HPDE6-E6E7 (cell line): ENCODE data around the gene HIVEP1.
"Not testable (repeated sequence)": the region's sequence is repeated elsewhere in the genome, so short reads cannot be mapped to it uniquely, and the experiment has no call there.

Experiments
- DNase-seq: peaks from one replicate; pipeline ENCODE4 v3.0.0; 2011; ENCODE audit warnings: missing footprints; ENCODE audit errors: extremely low spot score

HIVEP1 gene

GRCh38 chr6:12116978-12117377 lies 104.9 kb downstream of the HIVEP1 start:
- no peak for DNase-seq

DNA sequence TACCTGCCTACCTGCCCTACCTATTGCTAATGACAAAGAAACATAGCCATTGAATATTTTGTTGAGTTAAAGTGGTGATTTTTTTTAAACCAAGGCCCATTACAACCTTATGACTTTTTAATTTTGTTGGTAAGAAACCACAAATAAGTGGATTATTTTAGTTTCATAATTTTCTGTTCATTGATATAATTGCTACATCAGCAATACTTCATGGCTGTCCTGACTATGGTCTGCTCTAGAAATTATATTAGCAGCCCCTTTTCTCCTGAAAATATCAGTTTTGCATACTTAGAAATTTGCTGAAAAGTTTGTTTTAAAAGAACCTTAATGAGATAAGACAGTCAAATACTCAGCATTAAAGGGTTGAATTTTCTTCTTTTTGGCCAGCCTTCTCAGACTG lies 106.5 kb downstream of the HIVEP1 start:
- no peak for DNase-seq

GRCh38 chr6:12119085-12119588 lies 107.0 kb downstream of the HIVEP1 start:
- no peak for DNase-seq

- DNase-seq = no peak
Observed at GRCh38 chr6:12125396-12125795, 113.3 kb downstream of the HIVEP1 start.

DNA sequence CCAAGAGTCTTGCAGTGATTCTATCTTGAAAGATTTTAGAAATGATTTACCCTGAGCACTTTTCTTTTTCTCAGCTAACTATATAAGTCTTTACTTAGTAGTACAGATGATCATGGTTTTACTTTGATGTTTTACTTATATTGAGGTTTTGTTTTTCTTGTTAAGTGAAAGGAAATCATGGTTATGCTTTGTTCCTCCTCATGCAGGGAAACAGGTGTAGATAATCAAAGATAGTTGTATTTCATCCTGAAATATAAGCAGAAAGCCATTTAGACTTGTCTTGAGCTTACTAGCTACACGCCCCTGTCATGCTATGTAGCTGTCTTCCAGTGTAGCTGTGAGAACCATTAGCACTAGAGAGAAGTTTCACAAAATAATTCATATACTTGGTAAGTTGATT lies 113.9 kb downstream of the HIVEP1 start:
- DNase-seq = no peak

DNA sequence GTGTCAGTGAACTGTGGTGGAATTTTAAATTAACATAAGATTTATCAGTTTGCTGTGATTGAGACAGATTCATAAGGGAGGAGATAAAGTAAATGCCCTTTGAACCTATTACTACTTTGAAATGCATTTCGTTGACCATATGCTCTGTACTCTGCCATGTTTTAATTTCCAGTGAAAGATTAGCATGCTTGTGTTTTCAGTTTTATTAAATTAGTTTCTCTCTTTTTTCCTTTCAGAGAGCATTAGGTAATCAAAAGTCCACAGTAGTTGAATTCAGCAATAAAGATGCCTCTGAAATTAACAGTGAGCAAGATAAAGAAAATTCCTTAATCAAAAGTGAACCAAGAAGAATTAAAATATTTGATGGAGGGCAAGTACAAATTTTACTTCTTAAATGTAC lies 117.4 kb downstream of the HIVEP1 start:
- no peak for DNase-seq

- no peak for DNase-seq
Observed at GRCh38 chr6:12132351-12133222, 120.5 kb downstream of the HIVEP1 start.

GRCh38 chr6:12134581-12134980 lies 122.5 kb downstream of the HIVEP1 start:
- no peak for DNase-seq

DNA sequence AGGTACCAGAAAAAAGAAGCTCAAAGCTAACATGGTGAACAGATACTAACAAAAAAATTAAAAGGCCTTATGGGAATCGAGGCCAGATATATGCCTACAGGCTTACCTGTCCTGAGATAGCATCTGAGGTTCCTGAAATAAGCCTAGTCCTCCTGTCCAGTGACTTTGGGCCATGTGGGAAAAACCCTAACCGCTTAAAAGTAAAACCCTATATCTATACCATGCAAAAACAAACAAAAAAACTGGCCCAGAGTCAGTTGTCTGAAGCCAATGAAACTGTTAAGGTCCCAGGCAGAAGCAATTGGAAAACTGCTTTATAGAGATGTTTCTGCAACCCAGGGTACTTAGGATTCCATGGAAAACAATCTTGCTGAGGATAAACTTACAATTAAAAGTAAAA lies 122.9 kb downstream of the HIVEP1 start:
- DNase-seq = no peak

DNA sequence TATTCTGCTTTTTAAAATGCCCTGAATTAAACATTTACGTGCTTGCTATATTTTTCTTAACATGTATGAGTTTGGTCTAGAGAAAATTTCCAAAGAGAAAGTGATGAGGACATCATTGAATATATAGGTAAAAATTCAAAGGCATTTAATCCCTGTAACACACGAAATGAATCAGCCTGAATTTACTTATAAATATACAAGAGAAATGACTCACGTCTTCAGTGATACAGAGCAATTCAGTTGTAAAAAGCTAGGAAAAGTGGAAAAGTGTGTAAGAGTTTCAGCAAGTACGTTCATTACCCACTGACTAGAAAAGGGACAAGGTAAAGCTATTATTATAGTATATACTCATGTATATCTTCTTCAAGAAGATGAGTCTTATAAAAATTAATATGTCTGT lies 124.8 kb downstream of the HIVEP1 start:
- DNase-seq = no peak

DNA sequence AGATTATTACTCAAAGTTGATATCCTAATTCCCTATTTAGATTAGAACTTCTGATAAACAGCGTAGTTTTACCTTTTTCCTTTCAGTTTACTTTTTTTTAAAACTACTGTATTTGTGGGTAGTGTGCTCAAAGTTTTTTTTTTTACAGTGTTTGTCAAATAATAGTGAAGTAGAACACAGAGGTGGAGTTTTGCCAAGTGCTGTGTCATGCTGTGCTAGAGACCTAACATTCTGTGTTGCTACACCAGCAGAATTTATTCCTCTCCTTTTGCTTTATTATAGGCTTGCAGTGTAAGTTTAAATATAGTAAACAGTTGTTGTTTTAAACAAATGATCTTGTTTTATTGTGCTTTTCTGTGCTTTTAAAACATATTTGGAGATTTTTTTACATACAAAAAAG lies 125.4 kb downstream of the HIVEP1 start:
- DNase-seq = no peak

GRCh38 chr6:12138381-12138780 lies 126.3 kb downstream of the HIVEP1 start:
- DNase-seq = no peak

DNA sequence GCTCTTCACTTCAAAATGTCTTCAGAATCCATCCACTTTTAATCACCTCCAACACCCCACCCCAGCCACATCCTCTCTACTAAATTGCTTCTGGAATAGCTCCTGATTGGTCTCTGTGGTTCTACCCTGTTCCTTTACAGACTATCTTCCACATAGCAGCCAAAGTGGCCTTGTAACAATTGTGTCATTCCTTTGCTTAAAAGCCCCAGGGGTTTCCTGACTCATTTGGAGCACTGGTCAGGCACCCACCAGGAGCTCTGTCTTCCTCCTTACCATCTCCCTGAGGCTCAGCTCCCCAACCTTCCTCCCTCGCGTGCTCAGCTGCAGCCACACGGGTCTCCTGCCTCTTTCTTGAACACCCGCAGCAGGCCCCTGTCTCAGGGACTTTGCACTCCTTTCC lies 126.8 kb downstream of the HIVEP1 start:
- DNase-seq = no peak

DNA sequence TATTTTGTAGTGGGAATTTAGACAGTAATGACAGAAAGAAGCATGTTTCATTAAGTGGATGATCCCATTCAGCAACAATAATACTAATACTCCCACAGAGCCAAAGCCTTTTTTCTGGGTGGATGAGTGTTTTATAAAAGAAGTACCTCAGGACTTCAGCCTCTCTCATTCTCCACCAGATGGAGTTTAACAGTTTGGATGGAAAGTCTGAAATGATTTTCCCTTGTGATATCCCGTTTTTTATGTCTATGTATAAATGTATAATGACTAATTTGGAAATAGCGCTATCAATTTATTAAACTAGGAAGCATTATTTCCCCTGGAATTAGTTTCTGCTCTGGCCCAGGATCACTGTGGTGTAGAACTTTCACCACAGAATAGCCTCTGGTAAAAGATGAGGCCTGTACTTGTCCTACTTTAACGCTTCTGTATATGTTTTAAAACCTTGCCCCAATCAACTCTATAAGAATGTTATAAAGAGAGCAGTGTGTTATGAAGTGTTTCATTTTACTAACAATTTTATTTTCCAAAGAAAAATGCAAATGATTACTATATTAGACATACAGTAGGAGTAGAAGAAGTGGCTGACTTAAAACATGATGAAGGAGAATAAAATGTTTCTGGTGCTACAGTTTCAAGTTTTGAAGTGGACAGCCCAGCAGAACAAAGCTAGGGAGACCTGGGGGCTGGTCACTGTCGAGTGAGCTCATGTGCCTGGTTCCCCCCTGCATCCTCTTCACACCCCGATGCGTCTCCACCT lies 135.6 kb downstream of the HIVEP1 start:
- DNase-seq = no peak

GRCh38 chr6:12148317-12148801 lies 136.2 kb downstream of the HIVEP1 start:
- DNase-seq = no peak

- DNase-seq = no peak
Observed at GRCh38 chr6:12148841-12149240, 136.7 kb downstream of the HIVEP1 start.

- no peak for DNase-seq
Observed at GRCh38 chr6:12149944-12150510, 137.9 kb downstream of the HIVEP1 start.

DNA sequence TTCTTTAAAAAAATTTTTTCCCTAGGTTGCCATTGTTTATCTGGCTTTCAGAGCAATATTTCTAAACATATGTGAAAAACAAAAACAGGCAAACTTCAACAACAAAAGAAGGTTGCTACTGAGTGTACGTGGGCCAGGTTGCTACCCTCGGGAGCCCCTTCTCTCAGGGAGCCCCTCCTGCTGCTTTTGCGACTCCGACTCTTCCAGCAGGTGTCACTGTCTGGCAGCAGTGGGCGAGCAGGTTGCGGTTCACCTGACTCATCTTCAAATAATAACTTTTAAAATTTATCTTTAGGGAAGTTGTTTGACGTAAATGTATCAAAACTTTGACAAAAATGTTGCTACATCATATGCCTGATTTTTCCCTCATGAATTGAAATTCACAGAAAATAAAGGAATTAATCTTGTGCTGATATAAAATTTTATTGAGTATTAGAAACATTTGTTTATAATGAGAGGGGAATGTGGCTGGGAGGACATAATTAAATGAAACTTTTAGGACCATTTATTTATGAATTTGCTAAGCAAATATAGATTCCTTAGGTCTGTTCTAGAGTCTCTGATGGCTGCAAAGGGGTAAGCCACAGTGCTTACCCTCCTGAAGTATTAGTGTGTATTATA lies 138.8 kb downstream of the HIVEP1 start:
- DNase-seq = peak; percentile 41

- no peak for DNase-seq
Observed at GRCh38 chr6:12151433-12151820, 139.3 kb downstream of the HIVEP1 start.

DNA sequence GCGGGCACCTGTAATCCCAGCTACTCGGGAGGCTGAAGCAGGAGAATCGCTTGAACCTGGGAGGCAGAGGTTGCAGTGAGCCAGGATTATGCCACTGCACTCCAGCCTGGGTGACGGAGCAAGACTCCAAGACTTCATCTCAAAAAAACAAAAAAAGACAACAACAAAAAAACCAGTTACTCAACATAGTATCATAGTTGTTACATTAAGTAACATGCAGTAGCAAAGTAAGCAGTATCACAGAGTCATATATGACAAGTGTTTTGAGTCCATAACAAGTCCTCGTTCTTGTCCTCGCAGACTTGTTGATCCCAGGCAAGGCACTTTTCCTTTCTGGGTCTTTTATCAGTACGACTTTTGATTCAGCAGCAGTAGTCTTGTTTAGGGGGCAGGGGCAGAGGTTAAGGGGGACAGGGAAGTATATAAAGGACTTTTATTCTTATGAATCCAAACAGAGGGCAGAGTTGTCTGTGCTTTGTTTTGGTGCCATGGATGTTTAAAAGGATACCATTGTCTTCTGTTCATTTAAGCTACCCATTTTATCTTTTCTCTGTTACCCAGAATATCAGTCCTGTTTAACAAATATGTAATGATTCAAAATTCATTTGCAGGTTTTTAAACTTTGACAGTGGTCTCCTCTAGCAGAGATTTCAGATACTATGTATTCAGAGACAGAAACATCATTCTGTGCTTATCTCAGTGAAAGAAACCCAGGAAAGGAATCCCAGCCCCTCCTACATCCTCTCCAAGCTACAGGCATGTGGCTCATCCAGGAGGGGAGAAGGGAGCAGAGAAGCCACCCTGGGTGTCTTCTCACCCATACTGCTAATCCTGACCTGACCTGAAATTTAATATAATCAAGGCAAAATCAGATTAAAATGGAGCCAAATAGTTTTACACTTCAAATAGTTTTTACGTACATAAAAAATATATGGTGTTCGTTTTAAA lies 140.2 kb downstream of the HIVEP1 start:
- no peak for DNase-seq

- DNase-seq = not testable (repeated sequence)
Observed at GRCh38 chr6:12155769-12156168, 143.7 kb downstream of the HIVEP1 start.
